CD4-positive, alpha-beta T cell treated with Interleukin-15 for 4 hours (primary cell): Measurements from ENCODE around the gene RBAK.
"Not testable (repeated sequence)": the region's sequence is repeated elsewhere in the genome, so short reads cannot be mapped to it uniquely, and the experiment has no call there.

ENCODE experiments used
- DNase-seq: peaks from one replicate; pipeline ENCODE4 v3.0.0-alpha.2; 2020; ENCODE audit warnings: low spot score

RBAK gene

DNA sequence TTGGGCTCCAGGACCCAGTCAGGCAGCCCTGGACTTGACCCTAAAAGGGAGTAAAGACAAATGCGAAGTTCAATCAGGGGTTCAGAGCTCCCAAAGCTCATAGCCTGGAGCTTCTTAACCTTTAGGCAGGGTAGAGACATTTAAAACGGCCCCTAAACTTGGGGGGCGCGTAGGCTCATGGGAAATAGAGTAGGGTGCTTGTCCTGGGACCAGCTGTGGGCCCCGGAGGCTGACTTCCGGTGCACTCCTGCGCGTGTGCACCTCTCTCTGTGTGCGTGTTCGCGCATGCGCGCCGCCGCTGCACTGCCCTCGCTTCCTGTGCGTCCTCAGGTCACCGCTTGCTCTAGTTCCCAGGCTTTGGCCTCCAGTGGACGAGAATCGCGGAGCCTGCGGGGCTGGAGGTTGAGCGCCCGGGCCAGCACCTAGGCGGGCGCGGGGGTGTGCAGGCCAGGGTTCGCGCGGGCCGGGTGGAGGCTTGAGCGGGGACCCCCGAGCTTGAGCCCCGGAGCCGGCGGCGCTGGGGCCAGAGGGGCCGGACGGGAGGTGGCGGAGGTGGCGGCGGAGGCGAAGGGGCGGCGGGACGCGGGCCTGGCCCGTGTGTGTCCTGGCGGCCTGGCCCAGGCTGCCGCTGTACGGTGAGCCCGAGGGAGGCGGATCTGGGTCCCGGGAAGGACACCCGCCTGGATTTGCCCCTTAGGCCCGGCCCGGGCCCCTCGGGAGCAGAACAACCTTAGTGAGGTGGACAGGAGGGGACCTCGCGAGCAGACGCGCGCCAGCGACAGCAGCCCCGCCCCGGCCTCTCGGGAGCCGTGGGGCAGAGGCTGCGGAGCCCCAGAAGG is at the start of gene RBAK:
RBAK (plus strand) TSS at position 303 of the 839 bp plus-strand sequence. CDS start 2,217 bp downstream, outside the sequence.
- DNase-seq, result peak; percentile 92

DNA sequence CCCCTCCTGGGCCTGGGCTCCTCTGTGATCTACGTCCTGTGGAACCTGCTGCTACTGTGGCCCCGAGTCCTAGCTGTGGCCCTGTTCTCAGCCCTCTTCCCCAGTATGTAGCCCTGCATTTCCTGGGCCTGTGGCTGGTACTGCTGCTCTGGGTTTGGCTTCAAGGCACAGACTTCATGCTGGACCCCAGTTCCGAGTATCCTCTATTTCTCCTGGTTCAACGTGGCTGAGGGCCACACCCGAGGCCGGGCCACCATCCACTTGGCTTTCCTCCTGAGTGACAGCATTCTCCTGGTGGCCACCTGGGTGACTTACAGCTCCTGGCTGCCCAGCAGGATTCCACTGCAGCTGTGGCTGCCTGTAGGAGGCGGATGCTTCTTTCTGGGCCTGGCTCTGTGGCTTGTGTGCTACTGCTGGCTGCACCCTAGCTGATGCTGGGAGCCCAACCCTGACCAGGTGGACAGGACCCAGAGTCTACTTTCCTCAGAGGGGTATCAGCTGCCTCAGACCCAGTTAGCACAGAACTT is 48.9 kb upstream of the RBAK start:
- no peak for DNase-seq

DNA sequence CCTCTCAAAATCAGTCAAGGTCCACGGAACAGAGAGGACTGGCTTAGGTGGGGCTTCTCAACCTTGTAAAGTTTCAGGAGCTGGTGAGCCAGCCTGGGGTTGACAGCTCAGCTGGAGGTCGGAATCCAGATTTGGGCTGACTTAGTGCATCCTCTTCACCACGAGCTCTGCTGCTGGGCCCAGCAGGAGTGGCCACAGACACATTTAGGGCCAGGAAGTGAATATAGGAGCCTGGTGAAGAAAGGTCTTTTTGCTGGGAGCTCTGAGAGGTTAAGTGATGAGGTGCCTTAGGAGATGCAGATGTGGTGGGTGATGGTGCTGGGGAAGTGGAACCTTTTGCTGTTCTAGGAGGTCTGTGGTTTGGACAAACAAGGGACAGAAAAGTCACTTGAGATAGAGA is 47.4 kb upstream of the RBAK start:
- no peak for DNase-seq

DNA sequence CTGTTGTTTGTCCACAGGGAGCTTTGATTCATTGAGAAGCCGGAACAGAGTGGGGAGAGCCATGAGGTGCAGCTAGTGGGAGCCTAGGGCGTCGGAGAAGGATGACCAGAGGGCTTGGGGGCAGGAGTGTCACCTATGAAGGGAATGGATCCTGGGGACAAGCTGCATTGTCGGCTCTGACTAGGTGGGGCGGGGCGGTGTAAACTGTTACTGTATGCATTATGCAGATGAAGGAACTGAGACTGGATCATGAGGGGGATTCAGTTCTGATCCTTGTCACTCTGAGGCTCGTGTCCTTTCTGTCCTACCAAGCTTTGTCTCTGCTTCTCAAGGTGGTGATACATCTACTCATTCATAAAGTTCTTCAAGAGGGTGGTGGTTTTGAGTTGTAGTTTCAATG is 46.8 kb upstream of the RBAK start:
- DNase-seq, result no peak

DNA sequence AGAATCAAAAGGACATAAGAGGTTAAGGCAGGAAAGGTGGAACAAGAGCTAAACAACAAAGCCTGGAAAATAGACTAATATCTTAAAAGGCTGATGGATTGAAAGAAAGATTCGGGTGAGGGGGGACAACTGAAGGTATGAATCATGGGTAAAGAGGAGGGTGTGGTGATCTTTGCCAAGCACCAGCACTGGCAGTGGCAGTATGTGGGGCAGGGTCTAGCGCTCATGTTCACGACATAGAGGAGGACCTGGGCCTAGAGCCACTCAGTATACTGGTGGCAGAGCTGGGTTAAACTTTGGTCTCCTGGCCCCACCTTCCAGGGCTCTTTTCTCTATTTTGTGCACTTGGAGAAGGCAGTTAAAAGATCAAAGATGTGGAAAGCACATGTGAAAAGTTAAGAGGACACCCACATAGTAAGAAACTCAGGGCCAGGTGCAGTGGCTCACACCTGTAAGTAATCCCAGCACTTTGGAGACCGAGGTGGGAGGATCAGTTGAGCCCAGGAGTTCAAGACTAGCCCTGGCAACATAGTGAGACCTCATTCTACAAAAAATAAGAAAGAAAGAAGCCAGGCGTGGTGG is 46.2 kb upstream of the RBAK start:
- no peak for DNase-seq

DNA sequence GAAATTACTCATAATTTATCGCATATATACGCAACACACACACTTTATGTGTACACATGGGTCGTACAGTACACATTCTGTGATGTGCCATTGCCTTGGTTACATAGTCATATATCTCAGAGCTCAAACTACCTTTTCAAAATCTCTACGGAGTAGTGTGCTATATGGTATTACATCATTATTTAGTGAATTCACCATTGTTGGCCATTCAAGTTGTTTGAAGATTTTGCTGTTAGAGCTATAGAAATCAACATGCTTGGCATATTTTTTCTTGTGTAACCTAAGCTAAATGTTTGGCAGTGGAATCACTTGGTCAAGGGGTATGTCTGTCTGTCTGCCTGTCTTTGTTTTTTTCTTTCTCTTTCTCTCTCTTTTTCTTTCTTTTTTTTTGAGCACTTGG is 44.7 kb upstream of the RBAK start:
- no peak for DNase-seq

DNA sequence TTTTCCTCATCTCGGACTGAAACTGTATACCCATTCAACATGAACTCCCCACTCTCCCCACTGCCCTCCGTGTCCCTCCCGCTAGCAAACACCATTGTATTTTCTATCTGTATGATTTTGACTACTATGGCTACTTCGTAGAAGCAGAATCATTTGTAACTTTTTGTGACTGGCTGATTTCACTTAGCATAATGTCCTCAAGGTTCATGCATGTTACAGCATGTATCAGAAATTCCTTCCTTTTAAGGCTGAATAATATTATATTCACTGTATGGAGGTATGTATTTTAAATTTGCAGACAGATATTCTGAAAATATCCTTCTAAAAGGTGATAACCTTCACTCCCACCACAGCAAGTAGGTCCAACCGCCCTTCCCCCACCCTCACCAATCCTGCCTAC is 43.7 kb upstream of the RBAK start:
- DNase-seq, result no peak

DNA sequence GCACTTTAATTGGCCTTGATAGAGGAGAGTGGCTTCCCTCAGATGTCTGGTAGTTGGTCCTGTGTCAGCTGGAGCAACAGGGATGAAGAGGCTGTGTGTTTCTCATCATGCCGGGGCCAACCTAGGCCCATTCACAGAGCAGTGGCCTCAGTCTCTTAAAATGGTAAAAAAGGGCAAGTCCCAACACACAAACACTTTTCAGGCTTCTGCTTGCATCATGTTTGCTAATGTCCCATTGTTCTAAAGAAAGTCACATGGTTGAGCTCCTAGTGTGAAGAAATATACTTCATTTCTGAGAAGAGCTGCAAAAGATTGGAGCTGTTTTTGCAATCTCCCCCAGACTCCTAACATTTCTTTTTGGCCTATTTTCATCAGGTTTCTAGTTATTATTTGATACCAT is 40.6 kb upstream of the RBAK start:
- DNase-seq, result no peak

DNA sequence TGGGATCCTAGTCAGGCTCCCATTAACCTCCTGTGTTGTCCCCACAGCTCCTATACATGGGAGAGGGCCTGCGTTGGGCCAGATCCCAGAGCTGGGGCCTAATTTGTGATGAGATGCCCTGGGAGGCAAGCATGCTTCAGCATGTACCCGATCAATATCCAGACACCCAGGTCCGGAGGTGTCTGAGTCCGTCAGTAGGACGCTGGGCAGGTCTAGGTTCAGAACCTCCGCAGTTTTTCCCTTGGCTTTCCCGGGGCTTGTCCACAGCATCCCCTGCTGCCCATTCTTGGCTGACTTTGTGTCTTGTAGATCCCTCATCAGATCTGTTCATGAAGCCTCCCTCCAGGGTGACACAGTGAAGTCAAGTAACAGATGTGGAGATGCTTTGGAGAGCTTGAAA is 32.7 kb upstream of the RBAK start:
- DNase-seq, result no peak

DNA sequence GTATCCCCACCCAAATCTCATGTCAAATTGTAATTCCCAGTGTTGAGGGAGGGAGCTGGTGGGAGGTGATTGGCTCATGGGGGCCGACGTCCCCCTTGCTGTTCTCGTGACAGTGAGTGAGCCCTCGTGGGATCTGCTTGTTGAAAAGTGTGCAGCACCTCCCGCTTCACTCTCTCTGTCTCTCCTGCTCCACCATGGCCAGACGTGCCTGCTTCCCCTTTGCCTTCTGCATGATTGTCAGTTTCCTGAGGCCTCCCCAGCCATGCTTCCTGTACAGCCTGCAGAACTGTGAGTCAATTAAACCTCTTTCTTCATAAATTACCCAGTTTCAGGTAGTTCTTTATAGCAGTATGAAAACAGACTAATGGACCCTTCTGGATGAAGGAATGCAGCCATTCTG is 29.7 kb upstream of the RBAK start:
- DNase-seq, result not testable (repeated sequence)

DNA sequence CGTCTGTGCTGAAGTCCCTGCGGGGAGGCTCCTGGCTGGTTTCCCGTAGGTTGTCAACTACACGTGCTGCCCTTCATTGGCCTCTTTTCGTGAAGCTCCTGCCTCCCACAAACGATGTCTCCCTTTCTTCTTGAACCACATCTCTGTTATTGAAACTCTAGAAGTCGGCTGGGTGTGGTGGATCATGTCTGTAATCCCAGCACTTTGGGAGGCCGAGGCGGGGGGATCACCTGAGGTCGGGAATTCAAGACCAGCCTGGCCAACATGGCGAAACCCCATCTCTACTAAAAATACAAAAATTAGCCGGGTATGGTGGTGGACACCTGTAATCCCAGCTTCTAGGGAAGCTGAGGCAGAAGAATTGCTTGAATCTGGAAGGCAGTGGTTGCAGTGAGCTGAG is 28.0 kb upstream of the RBAK start:
- DNase-seq, result not testable (repeated sequence)

DNA sequence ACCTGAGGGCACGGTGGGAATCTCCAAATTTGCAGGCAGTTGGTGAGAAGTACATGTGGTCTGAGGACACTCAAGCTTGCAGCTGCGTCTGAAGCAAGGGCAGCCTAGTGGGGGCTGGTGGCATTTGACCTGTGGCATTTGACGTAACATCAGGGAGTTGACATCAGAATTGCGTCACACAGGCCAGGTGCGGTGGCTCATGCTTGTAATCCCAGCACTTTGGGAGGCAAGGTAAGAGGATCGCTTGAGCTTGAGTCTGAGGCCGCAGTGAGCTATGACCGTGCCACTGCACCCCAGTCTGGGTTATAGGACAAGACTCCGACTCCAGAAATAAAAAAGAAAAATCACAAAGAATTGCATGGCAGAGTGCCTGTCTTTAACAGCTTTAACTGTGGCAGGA is 25.6 kb upstream of the RBAK start:
- no peak for DNase-seq

DNA sequence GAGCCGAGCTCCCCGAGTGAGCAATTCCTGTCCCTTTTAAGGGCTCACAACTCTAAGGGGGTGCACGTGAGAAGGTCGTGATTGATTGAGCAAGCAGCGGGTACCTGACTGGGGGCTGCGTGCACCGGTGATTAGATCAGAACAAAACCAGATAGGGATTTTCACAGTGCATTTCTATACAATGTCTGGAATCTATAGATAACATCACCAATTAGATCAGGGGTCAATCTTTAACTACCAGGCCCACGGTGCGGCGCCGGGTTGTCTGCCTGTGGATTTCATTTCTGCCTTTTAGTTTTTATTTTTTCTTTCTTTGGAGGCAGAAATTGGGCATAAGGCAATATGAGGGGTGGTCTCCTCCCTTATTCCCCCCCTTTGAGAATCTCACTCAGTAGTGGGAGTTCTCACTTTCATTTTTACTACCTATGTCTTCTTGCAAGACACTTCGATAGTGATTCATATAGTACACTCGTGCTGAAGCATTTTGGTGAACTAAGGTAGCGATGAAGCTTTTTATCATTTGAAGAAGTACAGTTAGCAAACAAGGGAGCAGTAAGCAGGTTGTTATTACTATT is 24.6 kb upstream of the RBAK start:
- not testable (repeated sequence) for DNase-seq

DNA sequence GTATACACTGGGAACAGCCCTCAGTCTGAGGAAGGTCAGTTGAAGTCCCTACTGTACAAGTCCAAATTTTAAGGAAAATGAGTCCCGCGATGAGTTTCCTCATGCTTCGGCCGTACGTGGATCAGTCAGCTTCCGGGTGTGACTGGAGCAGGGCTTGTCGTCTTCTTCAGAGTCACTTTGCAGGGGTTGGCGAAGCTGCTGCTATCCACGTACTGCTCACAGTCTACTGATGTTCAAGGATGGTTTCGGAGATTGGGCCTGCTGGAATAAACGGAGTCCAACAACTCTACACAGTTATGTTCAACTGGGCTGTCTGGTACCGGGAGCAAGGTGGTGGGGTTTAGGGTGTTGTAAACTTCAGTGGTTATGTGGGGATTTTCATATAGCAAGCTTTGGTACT is 22.0 kb upstream of the RBAK start:
- DNase-seq, result not testable (repeated sequence)

DNA sequence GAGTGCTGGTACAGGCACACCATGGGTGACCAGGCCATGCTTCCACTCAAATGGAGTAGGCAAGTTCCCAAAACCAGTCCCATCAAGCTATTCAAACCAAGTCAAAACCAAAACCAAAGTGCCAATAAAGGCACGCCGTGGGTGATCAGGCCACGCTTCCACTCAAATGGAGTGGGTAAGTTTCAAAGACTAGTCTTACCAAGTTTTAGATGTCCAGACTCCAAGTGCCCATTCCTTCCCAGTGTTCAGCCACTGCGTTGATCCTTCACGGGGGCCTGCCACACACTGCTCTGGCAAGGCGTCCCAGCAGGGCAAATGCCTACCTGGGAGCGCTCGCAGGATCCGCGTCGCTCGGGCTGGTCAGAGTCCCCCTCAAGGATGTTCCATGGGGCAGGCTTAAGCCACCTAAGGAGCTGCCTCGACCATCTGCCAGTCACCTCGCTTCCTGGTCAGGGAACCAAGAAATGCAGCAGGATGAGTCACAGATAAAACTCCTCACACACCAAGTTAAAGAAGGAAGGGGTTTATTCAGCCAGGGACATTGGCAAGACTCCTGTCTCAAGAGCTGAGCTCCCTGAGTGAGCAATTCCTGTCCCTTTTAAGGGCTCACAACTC is 17.8 kb upstream of the RBAK start:
- DNase-seq, result not testable (repeated sequence)

DNA sequence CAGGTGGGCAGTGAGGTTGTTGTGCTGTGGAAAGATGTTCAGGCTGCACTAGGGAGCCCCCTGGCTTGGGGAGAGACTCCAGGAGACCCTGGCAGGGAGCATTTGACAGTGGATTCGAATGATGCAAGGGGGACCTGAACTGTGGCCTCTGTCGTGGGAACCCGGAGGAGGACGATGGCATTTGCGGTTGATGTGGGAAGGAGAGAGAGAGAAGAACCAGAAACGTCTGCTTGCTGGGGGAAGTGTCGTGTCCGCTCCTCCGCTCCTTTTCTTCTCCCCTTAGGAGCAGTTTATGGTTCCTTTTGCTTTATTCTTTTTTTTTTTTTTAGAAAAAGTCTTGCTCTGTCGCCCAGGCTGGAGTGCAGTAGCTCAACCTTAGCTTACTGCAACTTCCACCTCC is 12.5 kb upstream of the RBAK start:
- DNase-seq, result not testable (repeated sequence)

DNA sequence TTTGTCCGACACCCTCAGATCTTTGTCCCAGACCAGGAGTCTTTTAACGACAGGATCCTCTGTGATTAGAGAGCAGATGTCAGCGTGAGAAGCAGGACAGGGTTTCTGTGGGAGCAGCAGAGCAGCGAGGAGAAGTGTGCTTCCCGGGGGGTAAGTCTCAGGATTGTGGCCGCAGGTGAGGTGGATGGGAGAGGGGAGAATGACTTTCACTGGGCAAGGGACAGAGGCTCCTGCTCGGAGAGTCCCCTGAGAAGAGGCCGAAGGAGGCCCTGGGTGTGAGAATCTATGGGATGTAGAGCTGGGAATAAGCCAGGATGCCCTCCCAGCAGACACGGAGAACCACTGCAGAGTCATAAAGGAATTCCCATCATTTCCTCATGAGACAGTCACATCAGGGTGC is 10.4 kb upstream of the RBAK start:
- no peak for DNase-seq

DNA sequence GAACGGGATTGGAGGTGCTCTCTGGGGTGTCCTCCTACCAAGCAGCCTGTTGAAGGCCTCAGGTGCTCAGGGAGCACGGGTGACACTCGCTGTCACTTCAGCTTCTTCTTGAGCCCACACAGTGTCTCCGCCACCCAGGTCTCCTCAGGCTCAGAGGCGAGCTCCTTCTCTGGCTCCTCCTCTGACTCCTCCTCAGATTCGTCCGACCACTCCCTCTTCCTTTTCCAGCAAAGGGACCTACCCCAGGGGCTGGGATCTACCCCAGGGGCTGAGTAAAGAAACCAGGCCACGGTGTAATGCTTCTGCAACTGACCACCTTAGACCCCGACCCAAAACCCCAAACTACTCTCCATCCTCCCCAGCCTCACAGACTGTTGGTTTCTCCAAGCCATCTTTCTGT is 9.2 kb upstream of the RBAK start:
- DNase-seq, result no peak

DNA sequence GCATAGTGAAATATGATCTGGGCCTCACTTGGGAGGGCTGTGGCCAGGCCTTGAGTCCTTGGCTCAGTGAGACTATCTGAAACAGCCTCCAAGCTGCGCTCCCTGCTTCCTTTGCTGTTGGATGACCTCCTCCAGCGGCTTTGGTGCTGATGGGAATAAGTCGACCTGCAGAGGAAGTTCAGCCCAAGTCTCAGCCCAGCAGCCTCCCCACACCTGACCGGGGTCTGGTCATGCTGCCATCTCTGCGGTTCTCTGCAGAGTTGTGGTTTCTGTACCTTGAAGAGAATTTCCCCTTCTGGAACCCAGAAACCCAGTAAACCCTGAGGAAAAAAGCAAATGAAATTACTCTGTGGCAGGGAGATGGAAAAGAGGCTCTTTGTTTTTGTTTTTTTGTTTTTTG is 4.6 kb upstream of the RBAK start:
- no peak for DNase-seq

DNA sequence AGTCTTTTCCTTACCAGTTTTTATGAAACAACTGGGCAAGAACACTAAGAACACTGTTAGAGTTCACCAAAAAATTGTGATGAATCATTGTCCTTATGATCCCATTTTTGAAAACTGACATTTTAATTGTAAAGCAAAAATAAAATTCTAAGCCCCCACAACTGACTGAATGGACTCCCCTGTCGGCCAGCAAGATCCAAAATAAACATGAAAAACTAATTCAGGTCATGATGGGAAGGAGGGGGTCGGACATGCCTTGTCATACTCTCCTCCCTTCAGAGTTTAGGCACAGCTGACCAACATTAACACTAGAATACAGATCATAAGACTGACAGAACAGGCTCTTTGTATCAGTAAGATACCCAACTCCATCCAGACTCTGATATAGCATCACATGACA is 2.0 kb upstream of the RBAK start:
- DNase-seq, result no peak

DNA sequence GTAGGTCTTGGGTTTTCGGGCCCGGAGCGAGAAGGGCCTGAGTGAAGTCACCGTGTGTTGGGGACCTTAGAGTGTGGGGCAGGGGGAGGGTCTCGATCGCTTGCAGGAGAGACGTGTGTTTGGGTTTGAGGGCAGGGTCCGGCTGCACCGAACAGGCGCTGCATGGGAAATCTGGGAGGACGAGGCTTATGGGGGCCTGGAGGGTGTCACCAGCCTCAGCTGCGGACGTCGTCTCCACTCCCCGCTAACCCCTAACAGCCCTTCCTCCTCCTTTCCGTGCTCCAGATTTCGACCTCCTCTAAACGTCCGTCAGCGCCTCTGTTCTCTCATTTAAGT is 705 bp downstream of the RBAK start:
- not testable (repeated sequence) for DNase-seq

DNA sequence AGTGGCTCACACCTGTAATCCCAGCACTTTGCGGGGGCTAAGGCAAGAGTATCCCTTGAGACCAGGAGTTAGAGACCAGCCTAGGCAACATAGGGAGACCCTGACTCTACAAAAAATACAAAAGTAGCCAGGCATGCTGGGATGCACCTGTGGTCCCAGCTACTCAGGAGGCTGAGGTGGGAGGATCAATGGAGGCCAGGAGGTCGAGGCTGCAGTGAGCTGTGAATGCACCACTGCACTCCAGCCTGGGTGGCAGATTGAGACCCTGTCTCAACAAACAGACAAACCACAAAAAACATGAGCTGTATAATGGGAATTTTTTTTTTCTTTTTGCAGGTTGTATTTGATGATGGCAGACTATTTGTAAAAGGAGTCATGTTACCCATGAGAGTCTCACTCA is 1.5 kb downstream of the RBAK start:
- not testable (repeated sequence) for DNase-seq

DNA sequence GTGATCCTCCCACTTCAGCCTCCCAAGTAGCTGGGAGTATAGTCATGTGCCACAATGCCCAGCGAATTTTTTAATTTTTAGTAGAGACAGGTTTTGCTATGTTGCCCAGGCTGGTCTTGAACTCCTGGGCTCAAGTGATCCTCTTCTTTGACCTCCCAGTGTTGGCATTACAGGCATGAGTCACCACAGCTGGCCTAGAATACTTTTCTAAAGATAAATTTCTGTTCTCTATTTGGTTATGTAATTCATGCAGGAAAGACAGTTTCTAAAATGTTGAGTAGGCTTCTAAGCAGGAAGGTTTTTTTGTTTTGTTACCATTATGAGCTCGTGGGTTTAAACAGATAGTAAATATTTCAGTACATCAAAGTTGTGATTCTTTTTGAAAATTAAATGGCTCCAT is 5.0 kb downstream of the RBAK start:
- no peak for DNase-seq
